SU-DHL-6 (cell line): ENCODE data around the gene HOXD4.

Source experiments
- H2AFZ ChIP-seq: fragments of 200-600 bp; sonication (generic); 2 replicates; pipeline ENCODE4 v1.6.1; 2014; ENCODE audit warnings: low read depth, mild to moderate bottlenecking, moderate library complexity, mixed read lengths, antibody characterized with exemption, low read length; ENCODE audit not compliant: severe bottlenecking
- H3F3A ChIP-seq: fragments of 200-600 bp; shearing (Covaris generic); 2 replicates; pipeline ENCODE4 v1.6.0; 2016; ENCODE audit warnings: antibody characterized with exemption, mild to moderate bottlenecking; ENCODE audit not compliant: insufficient read depth
- H3K27ac ChIP-seq: fragments of 200-600 bp; sonication (generic); 2 replicates; pipeline ENCODE4 v1.5.1; 2016; ENCODE audit warnings: low read depth, mild to moderate bottlenecking, low read length, moderate library complexity, mixed read lengths
- H3K27me3 ChIP-seq: fragments of 200-600 bp; sonication (generic), shearing (Covaris generic); 2 replicates; pipeline ENCODE4 v1.6.0; 2014; ENCODE audit warnings: mild to moderate bottlenecking, low read length
- H3K36me3 ChIP-seq: fragments of 200-600 bp; sonication (generic); 2 replicates; pipeline ENCODE4 v1.6.1; 2014; ENCODE audit warnings: mild to moderate bottlenecking, low read length, mixed read lengths
- H3K4me2 ChIP-seq: fragments of 300-600, 200-600 bp; shearing (Covaris generic), sonication (generic); 2 replicates; pipeline ENCODE4 v1.6.0; 2014; ENCODE audit warnings: low read length, low read depth, mild to moderate bottlenecking; ENCODE audit not compliant: poor library complexity, severe bottlenecking
- H3K4me3 ChIP-seq: fragments of 200-600 bp; sonication (generic); 2 replicates; pipeline ENCODE4 v1.5.1; 2014; ENCODE audit warnings: antibody characterized with exemption, low read length, mild to moderate bottlenecking, mixed read lengths; ENCODE audit not compliant: insufficient read depth, poor library complexity, severe bottlenecking
- H3K79me2 ChIP-seq: fragments of 200-600 bp; sonication (generic); 2 replicates; pipeline ENCODE4 v1.6.1; 2014; ENCODE audit warnings: mild to moderate bottlenecking, low read length, moderate library complexity; ENCODE audit not compliant: insufficient read depth
- H3K9ac ChIP-seq: fragments of 200-600 bp; sonication (generic); 2 replicates; pipeline ENCODE4 v1.7.0; 2014; ENCODE audit warnings: mild to moderate bottlenecking, low read length
- H3K9me2 ChIP-seq: fragments of 200-600 bp; sonication (generic); replicated peaks from 2 replicates; pipeline ENCODE4 v1.6.1; 2014; ENCODE audit warnings: low read length; ENCODE audit not compliant: insufficient read depth
- H3K9me3 ChIP-seq: fragments of 200-600 bp; sonication (generic); 2 replicates; pipeline ENCODE4 v1.6.1; 2014; ENCODE audit warnings: low read length, mixed read lengths; ENCODE audit not compliant: insufficient read depth
- H4K20me1 ChIP-seq: fragments of 200-600 bp; sonication (generic); 2 replicates; pipeline ENCODE4 v1.6.1; 2014; ENCODE audit warnings: low read depth, mild to moderate bottlenecking, antibody characterized with exemption, low read length, moderate library complexity, mixed read lengths
- EZH2phosphoT487 ChIP-seq: fragments of 200-600 bp; sonication (generic), shearing (Covaris generic); conservative IDR thresholded peaks from 2 replicates; pipeline ENCODE4 v1.6.1; 2018; ENCODE audit warnings: mild to moderate bottlenecking, antibody characterized with exemption, low read length, moderate library complexity, mixed read lengths
- TF ChIP-seq, protein P1 (sequence below): fragments of 200-600 bp; sonication (generic); IDR thresholded peaks from one replicate; pipeline ENCODE4 v1.5.1; 2017; ENCODE audit warnings: antibody characterized with exemption, mild to moderate bottlenecking, low read length, moderate library complexity; ENCODE audit not compliant: insufficient read depth, poor library complexity, severe bottlenecking

The HOXD4 gene

DNA sequence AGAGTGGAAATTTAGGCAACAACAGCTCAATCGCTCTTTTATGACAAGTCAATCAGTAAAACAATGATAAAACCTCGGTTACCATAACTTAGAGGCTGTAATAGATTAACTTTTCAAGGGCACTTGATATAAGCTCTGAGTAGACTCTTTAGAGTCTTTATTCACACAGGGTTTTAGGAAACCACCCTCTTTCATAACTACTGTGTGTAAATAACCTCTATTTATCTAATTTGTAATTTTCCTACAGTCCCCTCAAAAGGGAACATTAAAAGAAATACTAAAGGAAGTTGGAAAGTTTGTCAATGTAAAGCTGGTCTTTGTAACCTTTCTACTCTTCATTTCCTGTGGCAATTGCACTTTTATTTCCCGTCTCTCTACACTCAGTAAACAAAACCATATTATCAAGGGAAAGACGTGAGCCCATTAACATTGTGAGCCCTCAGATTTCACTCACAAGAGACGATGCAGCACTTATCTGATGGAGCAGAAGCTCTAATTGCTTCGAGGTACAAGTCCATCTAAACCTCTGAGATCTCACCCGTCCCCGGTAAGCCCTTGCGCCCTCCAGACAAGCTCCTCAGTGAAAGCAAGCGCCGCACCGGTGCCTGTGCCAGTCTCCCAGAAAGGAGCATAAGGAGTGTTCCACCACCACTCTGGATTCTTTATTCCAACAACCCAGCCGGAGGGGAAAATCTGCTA, 36.0 kb downstream of the HOXD4 start:
- no peak overlapping the region for H3K27ac ChIP-seq
- H3K79me2 ChIP-seq: no peaks in the 10 kb centered on the region
- no peak overlapping the region for H3K9ac ChIP-seq
- H2AFZ ChIP-seq: peak overlapping the region; percentile 3
- H3K4me2 ChIP-seq: no peak overlapping the region
- no peaks in the 10 kb centered on the region for H4K20me1 ChIP-seq
- TF ChIP-seq EZH2phosphoT487: no peak
- TF ChIP-seq, protein P1, sequence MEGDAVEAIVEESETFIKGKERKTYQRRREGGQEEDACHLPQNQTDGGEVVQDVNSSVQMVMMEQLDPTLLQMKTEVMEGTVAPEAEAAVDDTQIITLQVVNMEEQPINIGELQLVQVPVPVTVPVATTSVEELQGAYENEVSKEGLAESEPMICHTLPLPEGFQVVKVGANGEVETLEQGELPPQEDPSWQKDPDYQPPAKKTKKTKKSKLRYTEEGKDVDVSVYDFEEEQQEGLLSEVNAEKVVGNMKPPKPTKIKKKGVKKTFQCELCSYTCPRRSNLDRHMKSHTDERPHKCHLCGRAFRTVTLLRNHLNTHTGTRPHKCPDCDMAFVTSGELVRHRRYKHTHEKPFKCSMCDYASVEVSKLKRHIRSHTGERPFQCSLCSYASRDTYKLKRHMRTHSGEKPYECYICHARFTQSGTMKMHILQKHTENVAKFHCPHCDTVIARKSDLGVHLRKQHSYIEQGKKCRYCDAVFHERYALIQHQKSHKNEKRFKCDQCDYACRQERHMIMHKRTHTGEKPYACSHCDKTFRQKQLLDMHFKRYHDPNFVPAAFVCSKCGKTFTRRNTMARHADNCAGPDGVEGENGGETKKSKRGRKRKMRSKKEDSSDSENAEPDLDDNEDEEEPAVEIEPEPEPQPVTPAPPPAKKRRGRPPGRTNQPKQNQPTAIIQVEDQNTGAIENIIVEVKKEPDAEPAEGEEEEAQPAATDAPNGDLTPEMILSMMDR: no peak
- H3K36me3 ChIP-seq: no peaks in the 10 kb centered on the region
- H3F3A ChIP-seq: no peaks in the 10 kb centered on the region
- no peaks in the 10 kb centered on the region for H3K9me3 ChIP-seq
- H3K4me3 ChIP-seq: no peak overlapping the region
- no peaks in the 10 kb centered on the region for H3K9me2 ChIP-seq
- H3K27me3 ChIP-seq: no peaks in the 10 kb centered on the region

DNA sequence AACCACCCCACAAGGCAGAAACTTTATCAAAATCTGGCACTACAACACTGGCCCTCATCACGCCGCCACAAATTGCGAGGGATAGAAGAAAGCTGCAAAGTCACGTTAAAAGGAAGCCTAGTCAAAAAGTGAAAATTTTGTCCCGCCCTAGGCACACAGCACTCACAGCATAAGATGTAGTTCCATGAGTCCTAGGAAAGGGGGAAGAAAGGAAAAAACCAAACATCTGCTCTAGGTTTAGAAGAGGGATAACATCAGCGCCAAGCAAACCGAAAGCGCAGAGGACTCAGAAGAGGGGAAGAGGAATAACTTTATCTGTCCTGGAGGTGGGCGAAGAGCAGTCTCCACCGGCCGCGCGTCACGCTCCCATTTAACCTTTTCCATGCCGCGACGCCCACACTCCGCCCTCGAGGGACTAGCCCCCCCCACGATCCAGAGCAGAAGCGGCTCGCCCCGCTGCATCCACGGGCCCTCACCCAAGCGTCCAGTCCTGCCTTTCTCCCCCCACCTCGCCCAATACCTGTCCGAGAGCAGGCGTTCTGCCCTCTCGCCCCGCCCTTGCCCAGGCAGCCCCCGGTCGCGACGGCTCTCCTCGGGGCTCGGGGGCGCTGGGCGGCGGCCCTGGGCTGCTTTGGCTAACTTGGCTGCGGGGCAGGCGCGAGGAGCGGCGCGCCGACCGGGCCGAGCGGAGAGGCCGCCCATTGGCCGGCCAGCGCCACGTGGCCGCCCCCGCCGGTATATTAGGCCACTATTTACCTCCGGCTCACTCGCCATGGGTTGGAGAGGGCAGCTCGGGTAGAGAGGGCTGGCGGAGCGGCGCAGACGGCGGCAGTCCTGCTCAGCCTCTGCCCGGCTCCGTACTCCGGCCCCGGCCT, 36.8 kb downstream of the HOXD4 start, which contains the start of gene HOXD1:
Gene HOXD1, plus strand, starts transcription at position 770 of the 875 bp plus-strand sequence. CDS start 134 bp downstream, outside the sequence.
- H4K20me1 ChIP-seq: no peaks in the 10 kb centered on the region
- no peak within 1 kb of the TSS for H3K9ac ChIP-seq
- H3K4me2 ChIP-seq: no peak within 1 kb of the TSS
- no peak within 1 kb of the TSS for H3K4me3 ChIP-seq
- H3K27ac ChIP-seq: no peak within 1 kb of the TSS
- TF ChIP-seq, protein P1: no peak
- TF ChIP-seq EZH2phosphoT487: no peak
- no peaks in the 10 kb centered on the region for H3K79me2 ChIP-seq
- H3F3A ChIP-seq: no peaks in the 10 kb centered on the region
- H2AFZ ChIP-seq: peak within 1 kb of the TSS; percentile 3
- no peaks in the 10 kb centered on the region for H3K9me2 ChIP-seq
- no peaks in the 10 kb centered on the region for H3K27me3 ChIP-seq
- no peaks in the 10 kb centered on the region for H3K36me3 ChIP-seq
- no peaks in the 10 kb centered on the region for H3K9me3 ChIP-seq

DNA sequence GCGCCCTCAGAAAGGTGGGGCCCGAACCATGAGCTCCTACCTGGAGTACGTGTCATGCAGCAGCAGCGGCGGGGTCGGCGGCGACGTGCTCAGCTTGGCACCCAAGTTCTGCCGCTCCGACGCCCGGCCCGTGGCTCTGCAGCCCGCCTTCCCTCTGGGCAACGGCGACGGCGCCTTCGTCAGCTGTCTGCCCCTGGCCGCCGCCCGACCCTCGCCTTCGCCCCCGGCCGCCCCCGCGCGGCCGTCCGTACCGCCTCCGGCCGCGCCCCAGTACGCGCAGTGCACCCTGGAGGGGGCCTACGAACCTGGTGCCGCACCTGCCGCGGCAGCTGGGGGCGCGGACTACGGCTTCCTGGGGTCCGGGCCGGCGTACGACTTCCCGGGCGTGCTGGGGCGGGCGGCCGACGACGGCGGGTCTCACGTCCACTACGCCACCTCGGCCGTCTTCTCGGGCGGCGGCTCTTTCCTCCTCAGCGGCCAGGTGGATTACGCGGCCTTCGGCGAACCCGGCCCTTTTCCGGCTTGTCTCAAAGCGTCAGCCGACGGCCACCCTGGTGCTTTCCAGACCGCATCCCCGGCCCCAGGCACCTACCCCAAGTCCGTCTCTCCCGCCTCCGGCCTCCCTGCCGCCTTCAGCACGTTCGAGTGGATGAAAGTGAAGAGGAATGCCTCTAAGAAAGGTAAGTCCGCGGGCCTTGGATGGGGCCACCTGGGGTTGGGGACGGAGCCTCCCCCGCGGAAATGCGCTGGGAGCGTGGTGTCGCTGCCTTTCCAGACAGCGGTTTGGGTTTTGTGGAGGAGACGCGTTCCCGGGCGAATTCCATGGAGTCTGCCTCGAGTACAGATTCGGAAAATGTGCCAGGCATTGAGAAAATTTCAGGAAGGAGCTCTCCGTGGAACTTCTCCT, 37.7 kb downstream of the HOXD4 start:
- Histone ChIP-seq H3K9me2 (no peaks in the 10 kb centered on the region), H3K36me3 (no peaks in the 10 kb centered on the region), H3K9ac (no peak overlapping the region), H3K79me2 (no peaks in the 10 kb centered on the region), H3K9me3 (no peaks in the 10 kb centered on the region), H3K27ac (no peak overlapping the region), H2AFZ (no peak overlapping the region), H4K20me1 (no peaks in the 10 kb centered on the region), H3K4me3 (no peak overlapping the region), H3K27me3 (no peaks in the 10 kb centered on the region), H3K4me2 (no peak overlapping the region), H3F3A (no peaks in the 10 kb centered on the region)
- TF ChIP-seq, protein P1: no peak
- TF ChIP-seq EZH2phosphoT487: no peak
